CD4-positive, alpha-beta T cell (primary cell): ENCODE results near the gene PKDCC. TPM values are rescaled to one million over a fixed set of nuclear protein-coding genes. Genes with fewer than 3 reads are reported as not detected.

ENCODE experiments used
- ATAC-seq: fragments of 200-7000 bp; cut with Tn5 transposase; one replicate; pipeline ENCODE4 v1.10.0; 2022; ENCODE audit warnings: mild to moderate bottlenecking; ENCODE audit not compliant: poor library complexity
- CTCF ChIA-PET: fragments of 350-600 bp; sonication (Branson Sonifier 250); formaldehyde crosslinking; loops from one replicate; lab custom pipeline; 2021; ENCODE audit warnings: antibody characterized with exemption, inconsistent platforms; lab: Charles Lee
- POLR2A ChIA-PET: fragments of 350-600 bp; sonication (Branson Sonifier 250); formaldehyde crosslinking; loops from one replicate; lab custom pipeline; 2021; ENCODE audit warnings: antibody characterized with exemption, inconsistent platforms; lab: Charles Lee
- DNase-seq, 14 experiments: peaks; one replicate each; pipeline ENCODE4 v3.0.0-alpha.2; 2013 to 2020; ENCODE audit warnings: mixed read lengths in 2 of 14
- H3K27ac ChIP-seq, 2 donors: one replicate each; pipeline versions ENCODE4 v1.5.1 to v1.7.0; 2013; ENCODE audit warnings: low read length in 2 of 2, low read depth in 1 of 2, mild to moderate bottlenecking in 1 of 2
- H3K27me3 ChIP-seq, 2 experiments: 1 replicate in 1 of 2; 2 replicates in 1 of 2; pipeline versions ENCODE4 v1.6.1 to v1.7.0; 2013; ENCODE audit warnings: low read length in 2 of 2, control low read depth in 1 of 2, mild to moderate bottlenecking in 1 of 2, moderate library complexity in 1 of 2; ENCODE audit not compliant: insufficient read depth in 2 of 2, control insufficient read depth in 1 of 2
- H3K36me3 ChIP-seq: one replicate; pipeline ENCODE4 v1.6.1; 2013; ENCODE audit warnings: low read length, control low read depth; ENCODE audit not compliant: insufficient read depth
- H3K4me1 ChIP-seq: one replicate; pipeline ENCODE4 v1.6.1; 2013; ENCODE audit warnings: low read length, control low read depth; ENCODE audit not compliant: insufficient read depth
- H3K4me3 ChIP-seq: one replicate; pipeline ENCODE4 v1.5.1; 2013; ENCODE audit warnings: mild to moderate bottlenecking, low read length, moderate library complexity
- H3K9me3 ChIP-seq, 2 experiments: 1 replicate in 1 of 2; 2 replicates in 1 of 2; pipeline versions ENCODE4 v1.6.1 to v1.7.0; 2013; ENCODE audit warnings: low read length in 2 of 2, mild to moderate bottlenecking in 2 of 2, control low read depth in 1 of 2, moderate library complexity in 1 of 2; ENCODE audit not compliant: control insufficient read depth in 1 of 2, insufficient read depth in 1 of 2
- H3K27ac Mint-ChIP-seq: one replicate; pipeline ENCODE4 v1.8.0; 2020; ENCODE audit warnings: mixed read lengths
- H3K27me3 Mint-ChIP-seq: one replicate; pipeline ENCODE4 v1.8.0; 2021; ENCODE audit warnings: mixed read lengths
- H3K36me3 Mint-ChIP-seq: one replicate; pipeline ENCODE4 v1.8.0; 2021; ENCODE audit warnings: low read depth, mixed read lengths
- H3K4me1 Mint-ChIP-seq: one replicate; pipeline ENCODE4 v1.8.0; 2021; ENCODE audit warnings: low read depth, mixed read lengths
- H3K4me3 Mint-ChIP-seq: one replicate; pipeline ENCODE4 v1.8.0; 2020; ENCODE audit warnings: mild to moderate bottlenecking, mixed read lengths
- H3K9me3 Mint-ChIP-seq: one replicate; pipeline ENCODE4 v1.8.0; 2020; ENCODE audit warnings: mixed read lengths
- intact Hi-C, 2 experiments: fragments of 100-400 bp; cut with DNase I in 1 of 2; cut with micrococcal nuclease in 1 of 2; formaldehyde crosslinking; loops; one replicate each; pipeline versions ENCODE4 v1.15.1 to v1.9.0; 2023 to 2025; cut with DNase I, micrococcal nuclease
- total RNA-seq, 174 experiments: library from RNA in 2 of 174; stranded (reverse) in 2 of 174; gene quantifications; one replicate each; pipeline ENCODE4 v1.2.3 and lab custom pipeline; 2021 to 2026
- TF ChIP-seq, protein P1 (sequence below): fragments of 200-600 bp; IDR thresholded peaks from one replicate; pipeline ENCODE4 v1.8.0; 2022; ENCODE audit warnings: antibody characterized with exemption, mild to moderate bottlenecking

The PKDCC gene
- total RNA-seq, 2 experiments from 2014 or later: not detected

DNA sequence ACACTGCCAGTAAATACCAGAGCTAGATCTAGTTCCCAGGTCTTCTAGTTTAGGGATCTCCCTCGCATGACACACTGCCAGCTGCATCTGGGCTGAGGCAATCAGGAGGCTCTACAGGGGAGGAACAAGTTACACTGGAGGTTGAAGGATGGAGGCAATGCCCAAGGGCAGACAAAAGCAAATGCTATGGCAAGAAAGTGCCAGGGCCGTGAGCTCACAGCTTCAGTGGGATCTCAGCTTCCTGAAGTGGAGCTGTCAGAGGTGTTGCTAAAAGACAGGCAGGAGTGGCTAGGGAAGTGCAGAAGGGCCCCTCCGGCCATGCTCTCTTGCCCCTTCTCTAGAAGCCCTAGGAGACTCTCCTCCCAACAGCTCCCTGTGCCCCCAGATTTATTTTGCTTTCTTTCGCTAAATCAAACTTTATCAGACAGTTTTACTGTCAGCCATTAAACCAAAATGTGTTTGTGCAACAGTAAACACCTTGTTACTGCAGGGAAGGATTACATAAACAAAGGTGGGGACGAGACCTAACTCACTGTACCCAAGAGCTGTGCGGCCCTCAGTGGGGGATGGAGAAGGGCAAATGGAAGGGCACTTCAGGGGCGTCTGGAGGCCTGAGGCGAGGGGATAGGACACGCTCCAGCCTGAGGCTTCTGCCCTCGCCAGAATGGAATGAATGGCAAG, 39.4 kb upstream of the PKDCC start:
- no peak for ATAC-seq
- Histone ChIP-seq H3K27me3 (no peaks in the 10 kb centered on the region), H3K9me3 (peaks cover 6 to 10% of the 10 kb centered on the region in 2 experiments), H3K36me3 (no peaks in the 10 kb centered on the region), H3K4me1 (peaks cover 12% of the 10 kb centered on the region), H3K27ac (no peak overlapping the region), H3K4me3 (no peak overlapping the region)
- peaks cover 13% of the 10 kb centered on the region for H3K9me3 Mint-ChIP-seq
- H3K4me1 Mint-ChIP-seq: peaks cover 19% of the 10 kb centered on the region
- H3K4me3 Mint-ChIP-seq: no peak overlapping the region
- H3K27me3 Mint-ChIP-seq: peaks cover 18% of the 10 kb centered on the region
- H3K36me3 Mint-ChIP-seq: no peaks in the 10 kb centered on the region
- POLR2A ChIA-PET: no interaction called here
- intact Hi-C loops: no loop called here
- no peak overlapping the region for H3K27ac Mint-ChIP-seq
- TF ChIP-seq, protein P1, sequence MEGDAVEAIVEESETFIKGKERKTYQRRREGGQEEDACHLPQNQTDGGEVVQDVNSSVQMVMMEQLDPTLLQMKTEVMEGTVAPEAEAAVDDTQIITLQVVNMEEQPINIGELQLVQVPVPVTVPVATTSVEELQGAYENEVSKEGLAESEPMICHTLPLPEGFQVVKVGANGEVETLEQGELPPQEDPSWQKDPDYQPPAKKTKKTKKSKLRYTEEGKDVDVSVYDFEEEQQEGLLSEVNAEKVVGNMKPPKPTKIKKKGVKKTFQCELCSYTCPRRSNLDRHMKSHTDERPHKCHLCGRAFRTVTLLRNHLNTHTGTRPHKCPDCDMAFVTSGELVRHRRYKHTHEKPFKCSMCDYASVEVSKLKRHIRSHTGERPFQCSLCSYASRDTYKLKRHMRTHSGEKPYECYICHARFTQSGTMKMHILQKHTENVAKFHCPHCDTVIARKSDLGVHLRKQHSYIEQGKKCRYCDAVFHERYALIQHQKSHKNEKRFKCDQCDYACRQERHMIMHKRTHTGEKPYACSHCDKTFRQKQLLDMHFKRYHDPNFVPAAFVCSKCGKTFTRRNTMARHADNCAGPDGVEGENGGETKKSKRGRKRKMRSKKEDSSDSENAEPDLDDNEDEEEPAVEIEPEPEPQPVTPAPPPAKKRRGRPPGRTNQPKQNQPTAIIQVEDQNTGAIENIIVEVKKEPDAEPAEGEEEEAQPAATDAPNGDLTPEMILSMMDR: no peak
- DNase-seq: no peak
- CTCF ChIA-PET: no interaction called here

DNA sequence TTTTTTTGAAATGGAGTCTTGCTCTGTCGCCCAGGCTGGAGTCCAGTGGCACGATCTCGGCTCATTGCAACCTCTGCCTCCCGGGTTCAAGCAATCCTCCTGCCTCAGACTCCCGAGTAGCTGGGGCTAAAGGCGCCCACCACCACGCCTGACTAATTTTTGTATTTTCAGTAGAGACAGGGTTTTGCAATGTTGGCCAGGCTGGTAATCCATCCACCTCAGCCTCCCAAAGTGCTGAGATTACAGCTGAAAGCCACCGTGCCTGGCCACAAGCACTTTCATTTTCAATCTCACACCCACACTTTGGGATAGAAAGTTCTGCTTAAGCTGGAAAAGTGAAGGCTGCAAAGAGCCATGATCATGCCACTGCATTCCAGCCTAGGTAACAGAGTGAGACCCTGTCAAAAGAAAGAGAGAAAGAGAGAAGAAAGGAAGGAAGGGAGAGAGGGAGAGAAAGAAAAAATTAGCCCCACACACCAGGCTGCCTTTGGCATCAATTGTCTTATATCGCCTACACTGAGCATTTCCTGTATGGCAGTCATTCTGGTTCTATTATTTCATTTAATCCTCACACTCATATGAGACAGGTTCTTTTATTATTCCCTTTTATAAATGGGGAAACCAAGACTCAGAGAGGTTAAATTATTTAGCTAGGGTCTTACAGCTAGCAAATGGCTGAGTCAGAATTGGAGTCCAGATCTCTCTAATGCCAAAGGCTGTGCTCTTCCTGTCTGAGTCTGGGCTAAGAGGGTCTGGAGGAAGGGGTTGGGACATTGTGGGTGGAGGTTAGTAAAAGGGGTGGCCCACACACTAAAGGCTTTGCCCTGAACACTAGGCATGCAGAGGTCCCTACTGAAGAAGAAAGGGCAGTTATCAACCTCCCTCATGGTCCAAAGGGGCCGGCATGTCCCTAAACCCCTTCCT, 37.9 kb upstream of the PKDCC start:
- Mint-ChIP-seq H3K9me3 (peaks cover 4% of the 10 kb centered on the region), H3K4me3 (peak overlapping the region; percentile 74), H3K27ac (no peak overlapping the region), H3K4me1 (peaks cover 19% of the 10 kb centered on the region), H3K36me3 (no peaks in the 10 kb centered on the region), H3K27me3 (peaks cover 18% of the 10 kb centered on the region)
- DNase-seq (peak in 2 of 14 experiments; percentile 6 to 20), ATAC-seq (no peak)
- Histone ChIP-seq H3K4me1 (peaks cover 12% of the 10 kb centered on the region), H3K27me3 (no peaks in the 10 kb centered on the region), H3K9me3 (peaks cover 0 to 3% of the 10 kb centered on the region in 2 experiments), H3K4me3 (peak overlapping the region; percentile 47), H3K27ac (no peak overlapping the region), H3K36me3 (no peaks in the 10 kb centered on the region)
- POLR2A ChIA-PET: no interaction called here
- CTCF ChIA-PET: no interaction called here
- intact Hi-C loops: no loop called here
- TF ChIP-seq, protein P1: no peak

DNA sequence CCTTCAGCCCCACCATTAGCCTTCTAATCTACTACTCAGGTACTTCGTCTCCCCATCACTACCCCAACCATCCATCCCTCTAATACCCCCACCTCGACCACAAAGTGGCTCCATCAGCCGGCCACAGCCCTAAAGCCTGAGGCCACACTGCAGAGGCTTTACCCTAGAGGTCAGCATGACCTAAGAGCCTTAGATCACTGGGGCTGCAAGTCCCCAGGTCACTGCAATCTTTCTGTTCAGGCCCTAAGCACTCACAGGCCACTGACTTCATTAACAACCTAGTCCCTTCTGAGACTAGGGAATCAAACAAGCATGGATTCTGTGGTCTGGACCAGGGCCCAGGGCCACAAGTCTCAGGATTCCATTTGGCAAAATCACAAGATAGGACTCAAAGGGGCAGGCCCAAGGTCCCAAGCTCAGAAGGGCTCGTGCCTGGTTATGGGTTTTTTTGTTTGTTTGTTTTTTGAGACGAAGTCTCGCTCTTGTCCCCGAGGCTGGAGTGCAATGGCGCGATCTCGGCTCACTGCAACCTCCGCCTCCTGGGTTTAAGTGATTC, 37.0 kb upstream of the PKDCC start:
- peaks cover 19% of the 10 kb centered on the region for H3K4me1 Mint-ChIP-seq
- no peaks in the 10 kb centered on the region for H3K36me3 Mint-ChIP-seq
- no peaks in the 10 kb centered on the region for H3K27me3 ChIP-seq
- POLR2A ChIA-PET: no interaction called here
- peaks cover 0 to 8% of the 10 kb centered on the region in 2 experiments for H3K9me3 ChIP-seq
- peaks cover 9% of the 10 kb centered on the region for H3K27me3 Mint-ChIP-seq
- H3K27ac ChIP-seq: no peak overlapping the region
- CTCF ChIA-PET: no interaction called here
- TF ChIP-seq, protein P1: no peak
- H3K4me3 Mint-ChIP-seq: peak overlapping the region; percentile 52
- no peak for DNase-seq
- H3K4me3 ChIP-seq: no peak overlapping the region
- no peaks in the 10 kb centered on the region for H3K9me3 Mint-ChIP-seq
- no peaks in the 10 kb centered on the region for H3K36me3 ChIP-seq
- H3K4me1 ChIP-seq: peaks cover 12% of the 10 kb centered on the region
- no peak overlapping the region for H3K27ac Mint-ChIP-seq
- intact Hi-C loops: no loop called here
- ATAC-seq: no peak
